Right renal cortex interstitium (tissue), 3 donors: ENCODE results near the gene ALLC. TPM values are rescaled to one million over a fixed set of nuclear protein-coding genes. Genes with fewer than 3 reads are reported as not detected.
"Not testable (repeated sequence)": the region's sequence is repeated elsewhere in the genome, so short reads cannot be mapped to it uniquely, and the experiment has no call there.

Experiments used
- DNase-seq, 3 donors: peaks; one replicate each; pipeline ENCODE4 v3.0.0-alpha.2; 2013; ENCODE audit warnings: low read depth in 3 of 3, low spot score in 2 of 3
- polyA plus RNA-seq, 3 donors: library from polyadenylated mRNA; unstranded; fragments of 120-200 nt; gene quantifications; one replicate each; pipeline ENCODE4 v1.2.1, GENCODE V29; 2013; ENCODE audit not compliant: insufficient read length in 3 of 3

ALLC gene
- polyA plus RNA-seq: not detected

GRCh38 chr2:3657881-3658280 lies at the start of gene ALLC:
Gene ALLC, plus strand, starts transcription at chr2:3658200. Its CDS starts 12,958 bp downstream, at chr2:3671158.
- DNase-seq: no peak

- DNase-seq: no peak
These were observed 49.4 kb upstream of the ALLC start for GRCh38 chr2:3608373-3609278.

GRCh38 chr2:3609279-3609673 lies 48.7 kb upstream of the ALLC start:
- not testable (repeated sequence) for DNase-seq

DNA sequence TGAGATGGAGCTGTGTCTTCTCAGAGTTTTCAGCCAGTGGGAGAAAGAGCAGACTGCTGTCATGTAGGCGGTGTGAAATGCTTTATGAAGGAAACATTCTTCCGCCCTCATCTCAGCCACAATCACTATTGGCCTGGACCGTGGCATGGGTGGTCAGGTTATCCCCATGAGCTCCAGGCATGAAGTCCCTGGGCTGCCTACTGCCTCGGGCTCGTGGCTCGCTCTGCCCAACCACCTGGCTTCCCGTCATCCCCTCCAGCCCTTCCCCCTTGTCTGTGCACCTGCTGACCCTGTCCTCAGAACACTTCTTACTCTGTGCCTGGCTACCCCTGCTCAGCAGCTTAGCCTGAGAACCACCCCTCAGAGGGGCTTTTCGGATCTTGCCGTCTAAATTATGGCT lies 47.6 kb upstream of the ALLC start:
- no peak for DNase-seq

DNA sequence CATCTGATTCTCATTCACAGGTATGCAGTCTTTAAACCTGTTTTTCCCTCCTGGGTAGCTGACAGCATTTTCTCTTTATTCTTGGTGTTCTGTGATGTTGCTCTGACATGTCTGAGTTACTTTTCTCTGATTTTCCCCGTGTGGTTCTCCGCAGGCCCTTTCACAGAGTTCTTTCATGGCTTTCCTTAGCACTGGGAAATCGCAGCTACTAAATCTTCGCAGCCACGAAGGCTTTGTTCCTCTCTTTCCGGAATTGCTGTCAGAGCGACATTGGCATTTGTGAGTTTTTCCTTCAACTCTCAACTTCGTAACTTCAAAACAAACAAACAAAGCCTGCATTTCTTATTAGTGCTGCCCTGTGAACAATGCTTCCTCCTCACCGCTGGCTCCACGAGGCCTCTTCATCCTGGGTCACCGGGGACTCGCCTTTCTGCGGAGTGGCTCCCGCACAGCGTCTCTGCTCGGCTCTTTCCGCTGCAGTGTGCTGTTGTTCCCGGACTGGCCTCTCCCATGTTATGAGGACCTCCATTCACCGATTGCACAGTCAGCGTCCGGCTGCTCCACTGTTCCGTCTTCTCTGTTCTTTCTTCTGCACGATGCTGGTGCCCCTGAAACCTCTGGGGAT lies 47.0 kb upstream of the ALLC start:
- no peak for DNase-seq

- no peak for DNase-seq
These were observed 46.4 kb upstream of the ALLC start for GRCh38 chr2:3611589-3611988.

DNA sequence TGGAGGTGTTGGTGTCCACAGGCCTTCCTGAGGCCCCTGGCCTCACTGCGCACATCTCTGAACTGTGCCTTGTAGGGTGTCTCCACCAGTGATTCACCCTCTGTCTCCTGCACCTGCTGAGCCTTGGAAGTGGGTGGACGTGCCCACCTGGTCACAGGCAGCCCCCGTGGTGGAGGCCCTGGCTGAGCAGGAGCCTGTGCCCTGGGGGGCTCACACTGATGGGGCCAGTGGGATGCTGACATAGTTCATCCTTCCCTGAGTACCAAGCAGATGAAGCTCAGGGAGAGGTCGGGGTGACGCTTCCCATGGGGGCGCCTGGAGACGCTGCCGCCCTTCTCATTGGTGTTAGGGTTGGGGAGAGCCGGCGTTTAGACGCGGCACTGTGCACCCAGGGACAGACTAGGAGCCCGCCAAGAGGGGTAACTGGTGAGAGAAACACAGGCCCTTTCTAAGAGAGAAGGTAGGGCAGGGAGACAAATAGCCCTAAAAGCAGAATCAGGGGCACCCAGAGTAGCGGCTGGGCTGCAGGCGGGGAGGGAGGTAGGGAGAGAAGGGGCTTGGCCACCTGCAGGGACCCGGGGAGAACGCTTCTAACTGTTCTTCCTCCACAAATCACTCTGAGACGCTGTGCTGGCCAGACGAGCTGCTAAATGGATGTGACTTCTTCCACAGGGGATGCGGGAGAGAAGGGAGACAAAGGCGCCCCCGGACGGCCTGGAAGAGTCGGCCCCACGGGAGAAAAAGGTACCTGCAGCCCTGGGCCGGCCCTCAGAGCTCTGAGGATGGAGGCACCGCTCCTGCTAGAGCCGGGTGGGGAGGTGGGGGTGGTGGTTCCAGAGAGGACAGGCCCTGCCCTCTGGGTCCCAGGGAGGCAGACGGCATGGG lies 45.1 kb upstream of the ALLC start:
- DNase-seq: no peak

GRCh38 chr2:3613524-3613905 lies 44.5 kb upstream of the ALLC start:
- DNase-seq: no peak

DNA sequence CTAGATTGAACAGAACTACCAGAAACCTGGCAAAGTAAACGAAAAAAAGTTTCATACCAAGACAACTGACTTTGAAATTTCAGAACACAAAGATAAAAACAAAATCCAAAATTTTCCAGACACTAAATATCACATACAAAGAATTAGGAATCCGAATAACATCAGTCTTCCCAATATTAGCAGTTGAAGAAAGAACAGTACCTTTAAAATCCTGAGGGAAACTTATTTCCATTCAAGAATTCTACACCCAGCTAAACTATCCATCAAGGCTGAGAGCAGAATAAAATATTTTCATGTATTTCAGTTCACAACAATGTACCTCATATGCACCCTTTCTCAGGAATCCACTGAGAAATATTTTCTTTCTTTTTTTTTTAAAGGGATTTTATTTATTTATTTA lies 43.3 kb upstream of the ALLC start:
- not testable (repeated sequence) for DNase-seq

GRCh38 chr2:3615541-3616200 lies 42.3 kb upstream of the ALLC start:
- DNase-seq: not testable (repeated sequence)

- not testable (repeated sequence) for DNase-seq
These were observed 41.4 kb upstream of the ALLC start for GRCh38 chr2:3616435-3617197.

- no peak for DNase-seq
These were observed 40.7 kb upstream of the ALLC start for GRCh38 chr2:3617198-3617890.

- no peak for DNase-seq
These were observed 39.6 kb upstream of the ALLC start for GRCh38 chr2:3618367-3618766.

DNA sequence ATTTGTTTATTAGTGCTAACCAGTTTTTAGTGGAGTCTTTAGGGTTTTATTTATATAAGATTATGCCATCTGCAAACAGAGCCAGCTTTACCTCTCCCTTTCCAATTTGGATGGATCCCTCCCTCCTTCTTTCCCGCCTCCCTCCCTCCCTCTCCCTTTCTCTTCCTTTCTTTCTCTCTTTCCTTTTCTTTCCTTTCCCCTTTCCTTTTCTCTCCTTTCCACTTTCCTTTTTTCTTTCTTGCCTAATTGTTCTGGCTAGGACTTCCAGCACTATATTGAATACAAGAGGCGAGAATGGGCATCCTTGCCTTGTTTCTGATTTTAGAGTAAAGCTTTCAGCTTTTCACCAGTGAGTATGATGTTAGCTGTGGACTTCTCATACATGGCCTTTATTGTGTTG lies 39.0 kb upstream of the ALLC start:
- DNase-seq: no peak

DNA sequence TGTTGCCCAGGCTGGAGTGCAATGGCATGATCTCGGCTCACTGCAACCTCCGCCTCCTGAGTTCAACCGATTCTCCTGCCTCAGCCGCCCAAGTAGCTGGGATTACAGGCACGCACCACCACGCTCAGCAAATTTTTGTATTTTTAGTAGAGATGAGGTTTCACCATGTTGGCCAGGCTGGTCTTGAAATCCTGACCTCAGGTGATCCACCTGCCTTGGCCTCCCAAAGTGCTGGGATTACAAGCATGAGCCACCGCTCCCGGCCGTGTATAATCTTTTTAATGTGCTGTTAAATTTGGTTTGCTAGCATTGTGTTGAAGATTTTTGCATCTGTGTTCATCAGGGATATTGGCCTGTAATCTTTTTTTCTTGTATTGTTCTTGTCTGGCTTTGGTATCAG lies 38.3 kb upstream of the ALLC start:
- DNase-seq: not testable (repeated sequence)

DNA sequence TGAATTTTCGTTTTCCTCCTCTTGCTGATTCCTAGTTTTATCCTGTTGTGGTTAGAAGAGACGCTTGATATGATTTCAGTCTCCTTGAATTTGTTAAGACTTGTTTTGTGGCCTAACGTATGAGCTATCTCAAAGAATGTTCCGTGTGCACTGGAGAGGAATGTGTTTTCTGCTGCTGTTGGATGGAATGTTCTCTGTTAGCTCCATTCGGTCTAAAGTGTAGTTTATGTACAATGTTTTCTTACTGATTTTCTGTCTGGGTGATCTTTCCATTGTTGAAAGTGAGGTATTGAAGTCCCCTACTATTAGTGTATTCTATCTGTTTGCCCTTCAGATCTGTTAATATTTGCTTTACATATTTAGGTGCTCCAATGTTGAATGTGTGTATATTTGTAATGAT lies 37.2 kb upstream of the ALLC start:
- DNase-seq: no peak

- no peak for DNase-seq
These were observed 35.0 kb upstream of the ALLC start for GRCh38 chr2:3622967-3623366.

DNA sequence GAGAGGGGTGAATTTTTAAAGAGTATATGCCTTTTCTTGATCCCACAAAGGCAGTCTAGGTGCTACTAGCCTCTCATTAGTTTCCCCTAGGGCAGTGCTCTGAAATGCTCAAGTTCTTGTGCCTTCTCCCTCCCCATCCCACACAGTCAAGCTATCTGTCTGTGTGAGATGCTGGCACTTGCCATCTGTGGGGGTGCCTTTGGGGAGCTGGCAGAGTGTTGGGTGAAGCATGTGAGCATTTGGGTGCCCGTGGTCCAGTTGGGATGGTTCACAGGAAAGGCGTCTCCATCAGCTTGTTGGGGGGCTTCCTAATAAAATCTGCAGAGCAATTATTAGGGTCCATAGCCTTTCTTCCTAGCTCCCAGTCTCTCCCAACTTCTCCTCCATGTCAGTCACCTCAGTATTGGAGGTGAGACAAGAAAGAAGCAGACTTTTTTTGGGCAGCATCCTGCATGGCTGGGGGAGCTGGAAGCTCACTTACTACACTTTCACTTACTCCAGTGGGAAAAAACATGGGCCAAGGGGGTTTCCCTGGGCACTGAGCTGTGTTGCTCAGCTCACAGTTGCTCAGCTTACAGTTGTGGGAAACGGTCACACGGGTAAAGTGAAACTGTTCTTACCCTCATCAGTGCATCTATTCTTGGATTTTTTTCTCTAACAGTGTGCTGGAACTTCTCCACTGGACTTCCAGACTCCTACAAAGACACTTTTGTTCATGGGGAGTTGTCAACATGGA lies 33.8 kb upstream of the ALLC start:
- no peak for DNase-seq

DNA sequence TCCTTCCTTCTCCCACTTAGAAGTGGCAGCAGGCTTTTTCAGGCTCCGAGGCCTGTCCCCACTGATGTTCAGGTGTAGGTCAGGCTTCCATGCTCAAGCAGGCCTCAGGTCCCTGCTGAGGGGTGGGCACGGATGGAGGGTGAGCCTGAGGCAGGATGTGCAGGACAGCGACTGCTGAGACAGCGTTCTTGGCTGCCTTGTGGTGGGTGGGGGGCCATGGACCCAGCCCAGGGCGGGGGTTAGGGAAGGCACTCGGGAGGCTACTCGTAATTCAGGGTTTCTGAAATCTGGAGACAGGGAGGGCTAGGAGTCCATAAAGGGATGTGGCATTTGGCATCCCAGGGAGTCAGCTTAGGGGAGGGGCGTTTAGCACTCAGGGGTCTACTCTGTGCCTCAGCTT lies 32.8 kb upstream of the ALLC start:
- DNase-seq: no peak
